ENCODE measurements around the gene UBR1.
A peak's percentile ranks its signal among the peaks of the same experiment; 100 is the strongest.

The UBR1 gene

GRCh38 chr15:43106486-43106829, 620 bp upstream of the UBR1 start:
- no peak for DNase-seq (ENCODE audit: low spot score)

- DNase-seq (ENCODE audit: low spot score), result peak; percentile 12
Observed at GRCh38 chr15:43105077-43105736, 631 bp downstream of the UBR1 start.

- no peak for DNase-seq (ENCODE audit: low spot score)
Observed at GRCh38 chr15:43104426-43104825, 1.4 kb downstream of the UBR1 start.

GRCh38 chr15:43103907-43104306, 1.9 kb downstream of the UBR1 start:
- no peak for DNase-seq (ENCODE audit: low spot score)

GRCh38 chr15:43102187-43102586, 3.7 kb downstream of the UBR1 start:
- DNase-seq (ENCODE audit: low spot score), result no peak

- no peak for DNase-seq (ENCODE audit: low spot score)
Observed at GRCh38 chr15:43100971-43101370, 4.9 kb downstream of the UBR1 start.

GRCh38 chr15:43099105-43099845, 6.6 kb downstream of the UBR1 start:
- DNase-seq (ENCODE audit: low spot score), result no peak

- DNase-seq (ENCODE audit: low spot score), result no peak
Observed at GRCh38 chr15:43096411-43096810, 9.4 kb downstream of the UBR1 start.

- DNase-seq (ENCODE audit: low spot score), result no peak
Observed at GRCh38 chr15:43095708-43096347, 10.0 kb downstream of the UBR1 start.

- no peak for DNase-seq (ENCODE audit: low spot score)
Observed at GRCh38 chr15:43095243-43095642, 10.6 kb downstream of the UBR1 start.

GRCh38 chr15:43094416-43095030, 11.3 kb downstream of the UBR1 start:
- no peak for DNase-seq (ENCODE audit: low spot score)

GRCh38 chr15:43093026-43093425, 12.8 kb downstream of the UBR1 start:
- no peak for DNase-seq (ENCODE audit: low spot score)

- DNase-seq (ENCODE audit: low spot score), result no peak
Observed at GRCh38 chr15:43091859-43092258, 14.0 kb downstream of the UBR1 start.

- DNase-seq (ENCODE audit: low spot score), result no peak
Observed at GRCh38 chr15:43086551-43086950, 19.3 kb downstream of the UBR1 start.

- no peak for DNase-seq (ENCODE audit: low spot score)
Observed at GRCh38 chr15:43085921-43086320, 19.9 kb downstream of the UBR1 start.

- DNase-seq (ENCODE audit: low spot score), result no peak
Observed at GRCh38 chr15:43082509-43082908, 23.3 kb downstream of the UBR1 start.

GRCh38 chr15:43081283-43081682, 24.6 kb downstream of the UBR1 start:
- no peak for DNase-seq (ENCODE audit: low spot score)

- DNase-seq (ENCODE audit: low spot score), result no peak
Observed at GRCh38 chr15:43071451-43071850, 34.4 kb downstream of the UBR1 start.

GRCh38 chr15:43070893-43071292, 34.9 kb downstream of the UBR1 start:
- DNase-seq (ENCODE audit: low spot score), result no peak

GRCh38 chr15:43070249-43070648, 35.6 kb downstream of the UBR1 start:
- DNase-seq (ENCODE audit: low spot score), result no peak

GRCh38 chr15:43067717-43068461, 37.9 kb downstream of the UBR1 start:
- DNase-seq (ENCODE audit: low spot score), result peak; percentile 43

GRCh38 chr15:43056696-43057095, 49.1 kb downstream of the UBR1 start:
- no peak for DNase-seq (ENCODE audit: low spot score)
